Smooth muscle cell (in vitro differentiated cells): ENCODE measurements around the gene CERS3. TPM values are rescaled to one million over a fixed set of nuclear protein-coding genes. Genes with fewer than 3 reads are reported as not detected.

Experiments
- DNase-seq: peaks from one replicate; lab custom pipeline; 2025; ENCODE audit not compliant: unreplicated experiment; lab: John Stamatoyannopoulos, UW
- H2AFZ ChIP-seq: fragments of 200-600 bp; sonication (generic); 2 replicates; pipeline ENCODE4 v1.6.0; 2016; ENCODE audit warnings: antibody characterized with exemption, low read depth, mild to moderate bottlenecking
- H3F3A ChIP-seq: fragments of 200-600 bp; sonication (generic); 2 replicates; pipeline ENCODE4 v1.6.0; 2017; ENCODE audit warnings: antibody characterized with exemption, low read depth
- H3K27ac ChIP-seq: fragments of 200-600 bp; sonication (generic); 2 replicates; pipeline ENCODE4 v1.5.1; 2016; ENCODE audit warnings: low read depth, mild to moderate bottlenecking
- H3K27me3 ChIP-seq: fragments of 200-600 bp; sonication (generic); 2 replicates; pipeline ENCODE4 v1.6.1; 2016; ENCODE audit warnings: low read depth, mild to moderate bottlenecking
- H3K36me3 ChIP-seq: fragments of 200-600 bp; sonication (generic); 2 replicates; pipeline ENCODE4 v1.5.1; 2016; ENCODE audit warnings: low read depth
- H3K4me1 ChIP-seq: fragments of 200-600 bp; sonication (generic); 2 replicates; pipeline ENCODE4 v1.5.1; 2016; ENCODE audit warnings: low read depth
- H3K4me2 ChIP-seq: fragments of 200-600 bp; sonication (generic); 2 replicates; pipeline ENCODE4 v1.6.0; 2016; ENCODE audit warnings: mild to moderate bottlenecking
- H3K4me3 ChIP-seq: fragments of 200-600 bp; sonication (generic); 2 replicates; pipeline ENCODE4 v1.5.1; 2016; ENCODE audit warnings: mild to moderate bottlenecking
- H3K79me2 ChIP-seq: fragments of 200-600 bp; sonication (generic); 2 replicates; pipeline ENCODE4 v1.6.0; 2016; ENCODE audit warnings: low read depth, mild to moderate bottlenecking
- H3K9ac ChIP-seq: fragments of 200-600 bp; sonication (generic); 2 replicates; pipeline ENCODE4 v1.6.0; 2016; ENCODE audit warnings: low read depth
- H3K9me3 ChIP-seq: fragments of 200-600 bp; sonication (generic); replicated peaks from 2 replicates; pipeline ENCODE4 v1.5.1; 2016; ENCODE audit warnings: low read depth
- H4K20me1 ChIP-seq: fragments of 200-600 bp; sonication (generic); 2 replicates; pipeline ENCODE4 v1.6.0; 2016; ENCODE audit warnings: low read depth
- CTCF ChIP-seq: fragments of 200-600 bp; sonication (generic); IDR thresholded peaks from 2 replicates; pipeline ENCODE4 v1.5.1; 2017; ENCODE audit warnings: borderline replicate concordance, mild to moderate bottlenecking, antibody characterized with exemption; ENCODE audit not compliant: insufficient read depth, poor library complexity, severe bottlenecking
- WGBS: methylation state at CpG from one replicate; pipeline ENCODE4 v1.1.7; 2016; ENCODE audit warnings: low lambda C conversion rate; 5-methylcytosine and 5-hydroxymethylcytosine counted together
- polyA plus RNA-seq: library from polyadenylated mRNA; unstranded; fragments of >200 nt; fragmentation: Nextera tagmentation; extraction: Ambion mirVana; gene quantifications from 2 replicates; pipeline ENCODE4 v1.2.1, GENCODE V29; 2016
- total RNA-seq: library from RNA; depleted of rRNA; stranded (reverse); fragments of >200 nt; gene quantifications from 2 replicates; pipeline ENCODE4 v1.2.3, GENCODE V29; 2014

The CERS3 gene
- total and polyA plus RNA-seq, 2 experiments from 2014 or later, result 0.87 to 6.3 TPM

- Histone ChIP-seq H3K4me1 (no peaks in the 10 kb centered on the region), H4K20me1 (no peaks in the 10 kb centered on the region), H3K27me3 (no peaks in the 10 kb centered on the region), H3K4me2 (no peak overlapping the region), H2AFZ (no peak overlapping the region), H3K79me2 (no peaks in the 10 kb centered on the region), H3K36me3 (no peaks in the 10 kb centered on the region), H3K9ac (no peak overlapping the region), H3K27ac (no peak overlapping the region), H3F3A (no peaks in the 10 kb centered on the region), H3K9me3 (no peaks in the 10 kb centered on the region), H3K4me3 (no peak overlapping the region)
- WGBS, result 74% methylated on average over 5 of the region's 5 CpGs
- no peak for TF ChIP-seq CTCF
- no peak for DNase-seq
Observed at GRCh38 chr15:100501117-100501516, 27.6 kb downstream of the CERS3 start.

DNA sequence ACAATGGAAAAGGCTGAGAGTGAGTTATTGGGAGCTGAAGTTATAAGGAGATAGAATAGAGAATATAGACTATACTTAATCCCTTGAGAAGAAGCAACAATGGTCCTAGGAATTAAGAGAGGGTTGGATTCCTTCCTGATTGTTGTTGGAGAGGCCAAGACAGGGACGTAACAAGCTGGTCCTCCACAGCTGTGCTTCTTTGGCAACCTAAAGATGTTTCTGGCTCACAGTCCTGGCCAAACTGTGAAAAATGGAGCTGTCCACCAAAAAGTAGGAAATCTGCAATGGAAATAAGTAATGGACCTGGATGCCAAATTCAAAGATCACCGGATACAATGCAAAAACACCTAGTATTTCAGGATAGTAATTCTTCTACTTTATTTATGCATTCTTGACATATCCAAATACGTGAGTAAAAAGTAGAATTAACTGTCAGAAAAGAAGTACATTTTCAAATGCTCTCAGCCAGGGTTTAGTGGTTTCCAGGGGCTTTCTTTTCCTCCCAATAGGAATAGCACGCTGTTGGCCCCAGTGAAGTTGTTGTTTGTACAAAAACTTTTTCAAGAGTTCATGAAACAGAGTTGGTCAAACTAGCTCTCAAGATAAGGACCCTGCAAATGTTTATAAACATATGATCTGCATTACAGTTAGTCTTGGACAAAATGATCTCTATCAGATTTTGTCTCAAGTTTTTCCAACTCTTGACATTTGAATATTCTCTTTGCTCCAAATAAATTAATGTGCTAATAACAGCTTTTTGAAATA is 28.3 kb downstream of the CERS3 start:
- no peaks in the 10 kb centered on the region for H3K27me3 ChIP-seq
- no peak for TF ChIP-seq CTCF
- no peak overlapping the region for H3K4me3 ChIP-seq

GRCh38 chr15:100495861-100496260 is 32.9 kb downstream of the CERS3 start:
- Histone ChIP-seq H3K4me3 (no peak overlapping the region), H3F3A (no peaks in the 10 kb centered on the region), H3K4me1 (no peaks in the 10 kb centered on the region), H3K9me3 (no peaks in the 10 kb centered on the region), H3K36me3 (no peaks in the 10 kb centered on the region), H4K20me1 (no peaks in the 10 kb centered on the region), H3K9ac (no peak overlapping the region), H3K27ac (no peak overlapping the region), H3K27me3 (no peaks in the 10 kb centered on the region), H3K79me2 (no peaks in the 10 kb centered on the region), H2AFZ (no peak overlapping the region), H3K4me2 (no peak overlapping the region)
- DNase-seq, result no peak
- TF ChIP-seq CTCF, result no peak
- 80% methylated on average over 1 of the region's 1 CpG for WGBS

More for the DNA sequence above, 28.3 kb downstream of the CERS3 start:
- Histone ChIP-seq H4K20me1 (no peaks in the 10 kb centered on the region), H3K9ac (no peak overlapping the region), H3K4me1 (no peaks in the 10 kb centered on the region), H3K9me3 (no peaks in the 10 kb centered on the region), H3K4me2 (no peak overlapping the region), H3K27ac (no peak overlapping the region), H2AFZ (no peak overlapping the region), H3K79me2 (no peaks in the 10 kb centered on the region), H3F3A (no peaks in the 10 kb centered on the region), H3K36me3 (no peaks in the 10 kb centered on the region)
- no peak for DNase-seq
- WGBS, result 73% methylated on average over 4 of the region's 4 CpGs

- H3K27ac ChIP-seq, result no peak overlapping the region
- no peak overlapping the region for H2AFZ ChIP-seq
- no peak for DNase-seq
- no peak overlapping the region for H3K4me2 ChIP-seq
- H3K79me2 ChIP-seq, result no peaks in the 10 kb centered on the region
- no peaks in the 10 kb centered on the region for H3K9me3 ChIP-seq
- no peaks in the 10 kb centered on the region for H3K4me1 ChIP-seq
- no peaks in the 10 kb centered on the region for H3F3A ChIP-seq
- no peak overlapping the region for H3K4me3 ChIP-seq
- no peaks in the 10 kb centered on the region for H3K27me3 ChIP-seq
- no peak overlapping the region for H3K9ac ChIP-seq
- TF ChIP-seq CTCF, result no peak
- H3K36me3 ChIP-seq, result no peaks in the 10 kb centered on the region
- 92% methylated on average over 4 of the region's 4 CpGs for WGBS
- H4K20me1 ChIP-seq, result no peaks in the 10 kb centered on the region
Observed at GRCh38 chr15:100493213-100493612, 35.5 kb downstream of the CERS3 start.
